Esophagus squamous epithelium (tissue), 5 donors: ENCODE data around the gene TNFRSF13B. TPM values are rescaled to one million over a fixed set of nuclear protein-coding genes. Genes with fewer than 3 reads are reported as not detected.
"Not testable (repeated sequence)": the region's sequence is repeated elsewhere in the genome, so short reads cannot be mapped to it uniquely, and the experiment has no call there.

Experiments used
- DNase-seq: peaks from one replicate; lab custom pipeline; 2025; lab: John Stamatoyannopoulos, UW
- H3K27ac ChIP-seq, 4 donors: fragments of 200-600 bp; sonication (generic); one replicate each; pipeline ENCODE4 v1.5.1; 2016 to 2019; ENCODE audit warnings: mild to moderate bottlenecking in 1 of 4
- H3K27me3 ChIP-seq, 4 donors: fragments of 200-600 bp; sonication (generic); 1 replicate in 3 of 4; 2 replicates in 1 of 4; pipeline versions ENCODE4 v1.5.1 to v1.6.0; 2017 to 2021; ENCODE audit warnings: antibody characterized with exemption in 1 of 4
- H3K36me3 ChIP-seq, 3 donors: fragments of 200-600 bp; sonication (generic); one replicate each; pipeline ENCODE4 v1.5.1; 2016 to 2019
- H3K4me1 ChIP-seq, 3 donors: fragments of 200-600 bp; sonication (generic); one replicate each; pipeline ENCODE4 v1.5.1; 2017 to 2019
- H3K4me3 ChIP-seq, 4 donors: fragments of 200-600 bp; sonication (generic); 1 replicate in 3 of 4; 2 replicates in 1 of 4; pipeline ENCODE4 v1.5.1; 2016 to 2019; ENCODE audit warnings: mild to moderate bottlenecking in 2 of 4, moderate library complexity in 1 of 4
- H3K9me3 ChIP-seq, 3 donors: fragments of 200-600 bp; sonication (generic); one replicate each; pipeline ENCODE4 v1.5.1; 2016 to 2019
- POLR2A ChIP-seq, 4 donors: fragments of 450-650 bp; IDR thresholded peaks; one replicate each; pipeline ENCODE4 v1.6.1; 2017; ENCODE audit warnings: antibody characterized with exemption in 4 of 4, mild to moderate bottlenecking in 4 of 4, moderate library complexity in 3 of 4
- WGBS, 2 donors: methylation state at CpG; one replicate each; pipeline ENCODE4 v1.1.5; 2018; 5-methylcytosine and 5-hydroxymethylcytosine counted together
- intact Hi-C: fragments of 100-400 bp; cut with DNase I; formaldehyde crosslinking; loops from one replicate; pipeline ENCODE4 v1.15.0; 2022
- total RNA-seq, 4 donors: library from RNA; depleted of rRNA; stranded (reverse); fragments of >200 nt; gene quantifications; one replicate each; pipeline ENCODE4 v1.1.0, GENCODE V29; 2016
- TF ChIP-seq, protein P1 (sequence below), 6 experiments: fragments of 450-650 bp in 4 of 6; fragments of 200-600 bp in 2 of 6; sonication (generic) in 2 of 6; IDR thresholded peaks; one replicate each; pipeline ENCODE4 v1.5.1; 2016 to 2019; ENCODE audit warnings: antibody characterized with exemption in 6 of 6, mild to moderate bottlenecking in 4 of 6, moderate library complexity in 4 of 6
- donor health status: DM: yes; HTN: yes; CAD: no.

TNFRSF13B gene
- total RNA-seq, 4 donors from 2014 or later, result not detected

DNA sequence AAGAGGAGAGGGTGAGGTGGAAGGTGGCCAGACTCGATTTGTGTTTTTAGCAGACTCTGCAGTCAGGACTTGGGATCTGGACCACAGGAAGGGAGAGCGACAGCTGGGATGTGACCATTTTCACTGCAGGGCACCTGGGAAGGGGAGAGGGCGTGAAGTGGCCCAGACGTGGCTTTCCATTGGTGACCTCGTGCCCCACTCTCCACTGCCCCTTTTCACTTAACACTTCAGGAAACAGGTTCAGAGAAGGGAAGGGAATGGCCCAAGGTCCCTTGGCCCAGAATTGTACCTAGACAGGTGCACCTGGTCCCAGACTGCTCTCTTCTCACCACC lies 47.5 kb upstream of the TNFRSF13B start:
- 67 to 94% methylated on average over 1 to 4 of the region's 5 CpGs for WGBS, 2 donors
- Histone ChIP-seq H3K9me3 (no peaks in the 10 kb centered on the region), H3K36me3 (no peaks in the 10 kb centered on the region), H3K4me1 (peaks cover 0 to 50% (median 15%) of the 10 kb centered on the region in 3 donors), H3K27ac (peak overlapping the region; percentile 7 to 61 (median 36)), H3K27me3 (no peaks in the 10 kb centered on the region), H3K4me3 (no peak overlapping the region)
- intact Hi-C loops, result no loop called here
- DNase-seq, result no peak
- TF ChIP-seq, protein P1, sequence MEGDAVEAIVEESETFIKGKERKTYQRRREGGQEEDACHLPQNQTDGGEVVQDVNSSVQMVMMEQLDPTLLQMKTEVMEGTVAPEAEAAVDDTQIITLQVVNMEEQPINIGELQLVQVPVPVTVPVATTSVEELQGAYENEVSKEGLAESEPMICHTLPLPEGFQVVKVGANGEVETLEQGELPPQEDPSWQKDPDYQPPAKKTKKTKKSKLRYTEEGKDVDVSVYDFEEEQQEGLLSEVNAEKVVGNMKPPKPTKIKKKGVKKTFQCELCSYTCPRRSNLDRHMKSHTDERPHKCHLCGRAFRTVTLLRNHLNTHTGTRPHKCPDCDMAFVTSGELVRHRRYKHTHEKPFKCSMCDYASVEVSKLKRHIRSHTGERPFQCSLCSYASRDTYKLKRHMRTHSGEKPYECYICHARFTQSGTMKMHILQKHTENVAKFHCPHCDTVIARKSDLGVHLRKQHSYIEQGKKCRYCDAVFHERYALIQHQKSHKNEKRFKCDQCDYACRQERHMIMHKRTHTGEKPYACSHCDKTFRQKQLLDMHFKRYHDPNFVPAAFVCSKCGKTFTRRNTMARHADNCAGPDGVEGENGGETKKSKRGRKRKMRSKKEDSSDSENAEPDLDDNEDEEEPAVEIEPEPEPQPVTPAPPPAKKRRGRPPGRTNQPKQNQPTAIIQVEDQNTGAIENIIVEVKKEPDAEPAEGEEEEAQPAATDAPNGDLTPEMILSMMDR (IDR thresholded peaks at IDR 0.05), result no peak
- TF ChIP-seq POLR2A (IDR thresholded peaks at IDR 0.05), result no peak

DNA sequence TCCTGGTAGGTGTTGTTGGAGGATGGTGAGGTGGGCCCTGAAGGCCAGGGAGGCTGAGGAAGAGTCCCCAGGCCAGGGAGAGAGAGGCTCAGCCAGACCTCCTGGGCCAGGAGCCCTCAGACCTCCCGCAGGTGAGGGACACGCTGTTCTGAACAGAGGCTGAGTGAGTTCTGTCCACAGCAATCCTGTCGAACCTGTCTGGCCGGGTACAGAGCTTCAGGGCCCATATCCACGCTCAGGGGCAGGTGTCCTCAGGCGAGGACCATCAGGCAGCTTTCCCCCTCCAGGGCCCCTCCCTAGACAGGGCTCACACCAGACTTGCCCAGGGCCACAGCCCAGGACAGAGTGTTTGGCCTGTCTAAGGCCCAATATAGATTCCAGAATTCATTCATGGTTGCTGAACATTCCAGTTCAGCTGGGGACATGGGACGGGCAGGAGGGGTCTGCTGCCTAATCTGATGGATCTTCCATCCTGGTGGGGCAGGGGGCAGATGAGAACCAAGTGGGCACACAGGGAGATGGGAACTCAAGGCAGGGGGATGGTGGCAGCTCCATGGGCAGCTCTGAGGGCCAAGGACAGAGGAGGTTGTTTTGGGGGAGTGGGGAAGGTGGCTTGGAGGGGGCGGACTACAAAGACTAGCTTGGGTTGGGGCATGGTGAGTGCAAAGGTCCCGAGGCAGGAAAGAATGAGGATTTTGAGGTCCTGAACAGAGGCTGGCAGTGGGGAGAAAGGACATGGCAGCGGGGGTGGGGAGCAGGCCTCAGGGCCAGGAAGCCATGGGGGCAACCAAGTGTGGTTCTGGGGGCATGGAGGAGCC lies 46.9 kb upstream of the TNFRSF13B start:
- TF ChIP-seq POLR2A (IDR thresholded peaks at IDR 0.05), result no peak
- TF ChIP-seq, protein P1 (IDR thresholded peaks at IDR 0.05), result no peak
- Histone ChIP-seq H3K9me3 (no peaks in the 10 kb centered on the region), H3K27me3 (no peaks in the 10 kb centered on the region), H3K36me3 (no peaks in the 10 kb centered on the region), H3K4me3 (no peak overlapping the region), H3K27ac (peak overlapping the region in 3 of 4 donors; percentile 26 to 61 (median 35)), H3K4me1 (peaks cover 0 to 53% (median 15%) of the 10 kb centered on the region in 3 donors)
- intact Hi-C loops, result no loop called here
- 48 to 83% methylated on average over 6 to 9 of the region's 10 CpGs for WGBS, 2 donors
- DNase-seq, result no peak

DNA sequence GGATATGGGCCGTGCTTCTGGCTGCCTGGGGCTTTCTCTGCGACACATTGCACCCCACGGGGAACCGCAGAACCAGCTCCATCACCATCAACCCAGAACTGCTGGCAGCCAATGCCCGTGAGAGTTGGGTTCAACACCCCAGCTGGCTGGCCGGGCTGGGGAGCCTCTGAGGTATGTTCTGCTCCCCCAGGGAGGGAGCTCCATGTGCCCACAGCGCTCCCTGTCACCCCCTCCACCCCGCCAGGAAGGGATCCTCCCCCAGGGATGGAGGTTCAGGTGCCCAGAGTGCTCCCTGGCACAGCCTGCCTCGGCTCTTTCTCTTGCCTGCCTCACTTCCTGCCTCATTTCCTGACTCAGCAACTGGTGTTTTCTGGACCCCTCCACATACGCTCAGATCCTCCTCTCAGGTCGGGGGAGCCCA lies 46.1 kb upstream of the TNFRSF13B start:
- H3K4me3 ChIP-seq, result no peak overlapping the region
- H3K4me1 ChIP-seq, result peaks cover 0 to 53% (median 15%) of the 10 kb centered on the region in 3 donors
- no peaks in the 10 kb centered on the region for H3K9me3 ChIP-seq
- peak overlapping the region in 1 of 4 donors; percentile 35 for H3K27ac ChIP-seq
- H3K27me3 ChIP-seq, result no peaks in the 10 kb centered on the region
- TF ChIP-seq, protein P1 (IDR thresholded peaks at IDR 0.05), result no peak
- no peak for TF ChIP-seq POLR2A (IDR thresholded peaks at IDR 0.05)
- DNase-seq, result no peak
- 73 to 93% methylated on average over 2 to 6 of the region's 11 CpGs for WGBS, 2 donors
- intact Hi-C loops, result no loop called here
- H3K36me3 ChIP-seq, result no peaks in the 10 kb centered on the region

DNA sequence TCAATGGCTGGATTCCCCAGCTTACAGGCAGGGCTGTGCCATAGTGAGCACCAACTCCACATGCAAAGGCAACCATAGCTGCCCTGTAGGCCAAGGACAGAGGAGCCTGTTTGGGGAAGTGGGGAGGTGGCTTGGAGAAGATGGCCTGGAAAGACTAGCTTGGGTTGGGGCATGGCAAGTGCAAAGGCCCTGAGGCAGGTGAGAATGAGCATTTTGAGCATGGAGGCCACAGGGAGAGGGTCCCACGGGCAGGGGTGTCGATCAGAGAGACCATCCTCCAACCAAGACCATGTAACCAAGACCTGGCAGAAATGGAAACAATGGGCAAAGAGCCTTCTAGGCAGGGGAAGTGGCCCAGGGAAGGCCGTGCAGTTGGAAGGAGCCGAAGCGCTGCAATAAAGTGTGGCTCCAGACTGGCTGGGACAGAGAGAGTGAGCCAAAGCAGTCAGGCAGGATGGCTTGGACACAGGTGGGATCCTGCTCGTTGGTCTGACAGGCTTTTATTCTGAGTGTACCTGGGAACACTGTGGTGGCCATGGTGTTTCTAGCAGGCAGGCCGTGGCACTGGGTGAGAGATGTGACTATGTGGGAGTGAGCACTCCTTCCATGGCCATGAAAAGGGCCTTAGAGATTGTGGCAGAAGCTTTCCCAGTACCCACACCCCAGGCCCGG lies 45.6 kb upstream of the TNFRSF13B start:
- no peak overlapping the region for H3K4me3 ChIP-seq
- no peak for TF ChIP-seq POLR2A (IDR thresholded peaks at IDR 0.05)
- TF ChIP-seq, protein P1 (IDR thresholded peaks at IDR 0.05), result no peak
- 90 to 93% methylated on average over 6 of the region's 8 CpGs for WGBS, 2 donors
- H3K9me3 ChIP-seq, result no peaks in the 10 kb centered on the region
- H3K27ac ChIP-seq, result no peak overlapping the region
- DNase-seq, result no peak
- H3K4me1 ChIP-seq, result peaks cover 0 to 53% (median 15%) of the 10 kb centered on the region in 3 donors
- H3K36me3 ChIP-seq, result no peaks in the 10 kb centered on the region
- no peaks in the 10 kb centered on the region for H3K27me3 ChIP-seq
- intact Hi-C loops, result no loop called here

DNA sequence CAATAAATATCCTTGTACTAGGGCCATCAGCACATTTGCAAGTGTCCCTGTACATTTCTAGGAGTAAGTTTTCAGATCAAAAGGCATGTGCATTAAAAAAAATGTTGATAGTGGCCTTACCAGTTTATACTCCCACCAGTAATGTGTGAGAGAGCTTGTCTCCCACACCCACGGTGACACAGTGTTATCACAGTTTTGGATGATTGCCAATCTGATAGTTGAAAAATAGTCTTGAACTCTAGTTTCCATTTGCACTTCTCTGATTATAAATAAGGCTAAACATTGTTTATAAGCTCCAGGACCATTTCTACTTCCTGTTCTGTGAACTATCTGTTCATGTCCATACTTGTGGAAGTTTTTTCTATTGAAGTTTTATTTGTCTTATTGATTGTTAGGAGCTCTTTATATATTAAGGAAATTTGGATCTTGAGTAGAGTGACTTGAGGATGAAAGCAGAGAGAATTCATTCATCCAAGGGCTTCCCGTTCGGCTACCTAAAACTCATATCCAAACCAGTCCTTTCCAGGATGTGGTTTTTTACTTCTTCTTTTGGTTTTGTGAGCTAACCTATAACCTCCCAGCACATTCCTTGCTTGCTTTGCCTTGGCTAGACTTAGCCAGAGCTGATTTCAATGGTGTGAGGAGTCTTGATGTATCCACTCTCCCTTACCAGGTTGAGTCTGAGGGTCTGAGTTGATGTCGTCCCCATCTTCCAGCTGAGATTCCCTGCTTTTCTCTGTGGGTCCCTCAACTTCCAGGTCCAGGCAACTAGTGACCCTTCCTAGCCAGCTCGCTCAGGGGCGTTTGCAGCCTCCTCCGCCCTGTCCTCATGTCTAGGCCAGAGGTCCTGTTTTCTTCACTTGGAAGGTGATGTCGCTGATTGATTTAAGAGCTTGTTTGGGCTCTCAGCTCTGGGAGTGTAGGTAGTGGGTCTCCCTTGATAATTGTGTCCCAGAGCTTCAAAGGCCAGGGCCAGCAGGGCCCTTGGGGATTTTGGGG lies 44.6 kb upstream of the TNFRSF13B start:
- WGBS, 2 donors, result 47 to 76% methylated on average over 3 to 8 of the region's 8 CpGs
- DNase-seq, H3K27ac ChIP-seq, H3K36me3 ChIP-seq, H3K4me3 ChIP-seq, intact Hi-C loops, H3K27me3 ChIP-seq, H3K9me3 ChIP-seq: not testable (repeated sequence)
- H3K4me1 ChIP-seq, result peaks cover 0 to 49% (median 15%) of the 10 kb centered on the region in 3 donors
